Ascending aorta (tissue), 2 donors: ENCODE data around the gene SNAP47. TPM values are rescaled to one million over a fixed set of nuclear protein-coding genes. Genes with fewer than 3 reads are reported as not detected.
A peak's percentile ranks its signal among the peaks of the same experiment; 100 is the strongest.

Experiments
- DNase-seq, 2 donors: peaks; one replicate each; pipeline ENCODE4 v3.0.0-alpha.2; 2019; ENCODE audit warnings: low spot score in 2 of 2
- H3K27ac ChIP-seq, 2 donors: fragments of 200-600 bp; sonication (generic); one replicate each; pipeline ENCODE4 v1.5.1; 2016 to 2017; ENCODE audit warnings: mild to moderate bottlenecking in 1 of 2
- H3K27me3 ChIP-seq: fragments of 200-600 bp; sonication (generic); one replicate; pipeline ENCODE4 v1.5.1; 2017
- H3K36me3 ChIP-seq, 2 donors: fragments of 200-600 bp; sonication (generic); one replicate each; pipeline ENCODE4 v1.5.1; 2016
- H3K4me1 ChIP-seq, 2 donors: fragments of 200-600 bp; sonication (generic); one replicate each; pipeline ENCODE4 v1.5.1; 2016 to 2017; ENCODE audit warnings: mild to moderate bottlenecking in 1 of 2
- H3K4me3 ChIP-seq, 2 donors: fragments of 200-600 bp; sonication (generic); one replicate each; pipeline ENCODE4 v1.5.1; 2016 to 2017; ENCODE audit warnings: mild to moderate bottlenecking in 1 of 2
- H3K9me3 ChIP-seq, 2 donors: fragments of 200-600 bp; sonication (generic); one replicate each; pipeline ENCODE4 v1.5.1; 2016
- CTCF ChIP-seq, 3 experiments: fragments of 200-600 bp in 2 of 3; fragments of 450-650 bp in 1 of 3; sonication (generic) in 2 of 3; IDR thresholded peaks; one replicate each; pipeline ENCODE4 v1.5.1; 2016 to 2019; ENCODE audit warnings: antibody characterized with exemption in 3 of 3, mild to moderate bottlenecking in 1 of 3, moderate library complexity in 1 of 3
- intact Hi-C: fragments of 100-400 bp; cut with DNase I; formaldehyde crosslinking; loops from one replicate; pipeline ENCODE4 v1.15.1; 2023
- total RNA-seq: library from RNA; depleted of rRNA; stranded (reverse); fragments of >200 nt; gene quantifications from one replicate; pipeline ENCODE4 v1.1.0, GENCODE V29; 2016

SNAP47 gene
- total RNA-seq, 1 donor from 2014 or later = 54.0 TPM

- peak overlapping the region; percentile 9 to 33 for H3K27ac ChIP-seq
- peak in 1 of 2 donors; percentile 58 for DNase-seq
- TF ChIP-seq CTCF (IDR thresholded peaks at IDR 0.05) = no peak
Measured at GRCh38 chr1:227793079-227793947, 58.1 kb downstream of the SNAP47 start.

GRCh38 chr1:227793948-227794816, 58.9 kb downstream of the SNAP47 start:
- Histone ChIP-seq H3K36me3 (no peaks in the 10 kb centered on the region), H3K4me3 (no peak overlapping the region), H3K9me3 (no peaks in the 10 kb centered on the region), H3K27ac (peak overlapping the region; percentile 9 to 33), H3K4me1 (peaks cover 8 to 13% of the 10 kb centered on the region in 2 donors), H3K27me3 (no peaks in the 10 kb centered on the region)
- DNase-seq = peak in 1 of 2 donors; percentile 80
- intact Hi-C loops = no loop called here
- TF ChIP-seq CTCF (IDR thresholded peaks at IDR 0.05) = no peak

More at GRCh38 chr1:227793079-227793947, 58.1 kb downstream of the SNAP47 start:
- no peaks in the 10 kb centered on the region for H3K36me3 ChIP-seq
- H3K4me3 ChIP-seq = no peak overlapping the region
- intact Hi-C loops = no loop called here
- H3K27me3 ChIP-seq = no peaks in the 10 kb centered on the region
- no peaks in the 10 kb centered on the region for H3K9me3 ChIP-seq
- peaks cover 8 to 16% of the 10 kb centered on the region in 2 donors for H3K4me1 ChIP-seq

- H3K4me3 ChIP-seq = no peak overlapping the region
- intact Hi-C loops = no loop called here
- no peaks in the 10 kb centered on the region for H3K9me3 ChIP-seq
- peaks cover 8 to 13% of the 10 kb centered on the region in 2 donors for H3K4me1 ChIP-seq
- no peaks in the 10 kb centered on the region for H3K27me3 ChIP-seq
- no peak overlapping the region for H3K27ac ChIP-seq
- no peak for TF ChIP-seq CTCF (IDR thresholded peaks at IDR 0.05)
- no peak for DNase-seq
- H3K36me3 ChIP-seq = no peaks in the 10 kb centered on the region
Measured at GRCh38 chr1:227794817-227795192, 59.6 kb downstream of the SNAP47 start.

- intact Hi-C loops = no loop called here
- Histone ChIP-seq H3K9me3 (no peaks in the 10 kb centered on the region), H3K27ac (no peak overlapping the region), H3K36me3 (no peaks in the 10 kb centered on the region), H3K4me1 (peaks cover 8 to 13% of the 10 kb centered on the region in 2 donors), H3K27me3 (no peaks in the 10 kb centered on the region), H3K4me3 (no peak overlapping the region)
- TF ChIP-seq CTCF (IDR thresholded peaks at IDR 0.05) = no peak
- no peak for DNase-seq
Measured at GRCh38 chr1:227795732-227796131, 60.5 kb downstream of the SNAP47 start.

- no peak for DNase-seq
- intact Hi-C loops = no loop called here
Measured at GRCh38 chr1:227796359-227796915, 61.2 kb downstream of the SNAP47 start.

More at GRCh38 chr1:227796359-227796915, 61.2 kb downstream of the SNAP47 start:
- no peaks in the 10 kb centered on the region for H3K9me3 ChIP-seq
- H3K27ac ChIP-seq = no peak overlapping the region
- peaks cover 8 to 13% of the 10 kb centered on the region in 2 donors for H3K4me1 ChIP-seq
- no peaks in the 10 kb centered on the region for H3K36me3 ChIP-seq
- no peak for TF ChIP-seq CTCF (IDR thresholded peaks at IDR 0.05)
- no peaks in the 10 kb centered on the region for H3K27me3 ChIP-seq
- H3K4me3 ChIP-seq = no peak overlapping the region
